Osteocyte (in vitro differentiated cells): ENCODE data around the gene CACNA1A. TPM values are rescaled to one million over a fixed set of nuclear protein-coding genes. Genes with fewer than 3 reads are reported as not detected.
"Not testable (repeated sequence)": the region's sequence is repeated elsewhere in the genome, so short reads cannot be mapped to it uniquely, and the experiment has no call there.

Experiments
- DNase-seq: peaks from one replicate; pipeline ENCODE4 v3.0.0; 2021; ENCODE audit warnings: mixed read lengths; ENCODE audit not compliant: unreplicated experiment; ENCODE audit errors: extremely low spot score
- H3K27ac Mint-ChIP-seq: one replicate; pipeline ENCODE4 v1.8.0; 2021; ENCODE audit warnings: mild to moderate bottlenecking, mixed read lengths; ENCODE audit not compliant: unreplicated experiment
- H3K27me3 Mint-ChIP-seq: one replicate; pipeline ENCODE4 v1.8.0; 2021; ENCODE audit warnings: mixed read lengths; ENCODE audit not compliant: unreplicated experiment
- H3K36me3 Mint-ChIP-seq: one replicate; pipeline ENCODE4 v1.8.0; 2021; ENCODE audit warnings: mixed read lengths; ENCODE audit not compliant: unreplicated experiment
- H3K4me1 Mint-ChIP-seq: one replicate; pipeline ENCODE4 v1.8.0; 2021; ENCODE audit warnings: mixed read lengths; ENCODE audit not compliant: unreplicated experiment
- H3K4me3 Mint-ChIP-seq: one replicate; pipeline ENCODE4 v1.8.0; 2021; ENCODE audit warnings: mild to moderate bottlenecking, moderate library complexity, mixed read lengths; ENCODE audit not compliant: unreplicated experiment
- H3K9me3 Mint-ChIP-seq: one replicate; pipeline ENCODE4 v1.8.0; 2021; ENCODE audit warnings: mixed read lengths; ENCODE audit not compliant: unreplicated experiment
- CTCF ChIP-seq: fragments of 200-600 bp; sonication (generic); IDR thresholded peaks from 2 replicates; pipeline ENCODE4 v1.5.0; 2021; ENCODE audit warnings: antibody characterized with exemption, mild to moderate bottlenecking, moderate library complexity
- total RNA-seq: library from RNA; stranded (reverse); gene quantifications from 2 replicates; pipeline ENCODE4 v1.2.1, GENCODE V29; 2021

Gene CACNA1A
- total RNA-seq, 1 donor from 2014 or later, result 2.3 TPM

- no peaks in the 10 kb centered on the region for H3K36me3 Mint-ChIP-seq
- no peaks in the 10 kb centered on the region for H3K4me1 Mint-ChIP-seq
- no peaks in the 10 kb centered on the region for H3K9me3 Mint-ChIP-seq
- no peak overlapping the region for H3K4me3 Mint-ChIP-seq
- no peak for TF ChIP-seq CTCF
- H3K27ac Mint-ChIP-seq, result no peak overlapping the region
- no peaks in the 10 kb centered on the region for H3K27me3 Mint-ChIP-seq
- DNase-seq, result no peak
These were observed 316.7 kb downstream of the CACNA1A start for GRCh38 chr19:13189600-13189999.

GRCh38 chr19:13187419-13187818, 318.9 kb downstream of the CACNA1A start:
- Mint-ChIP-seq H3K36me3 (no peaks in the 10 kb centered on the region), H3K9me3 (no peaks in the 10 kb centered on the region), H3K4me1 (no peaks in the 10 kb centered on the region), H3K27ac (no peak overlapping the region), H3K27me3 (no peaks in the 10 kb centered on the region), H3K4me3 (no peak overlapping the region)
- TF ChIP-seq CTCF, result no peak
- no peak for DNase-seq

- H3K27ac Mint-ChIP-seq, DNase-seq, H3K4me3 Mint-ChIP-seq, H3K4me1 Mint-ChIP-seq, H3K27me3 Mint-ChIP-seq, H3K36me3 Mint-ChIP-seq, H3K9me3 Mint-ChIP-seq: not testable (repeated sequence)
These were observed 319.6 kb downstream of the CACNA1A start for GRCh38 chr19:13186688-13187087.

GRCh38 chr19:13185763-13186657, 320.3 kb downstream of the CACNA1A start:
- H3K27ac Mint-ChIP-seq, H3K4me1 Mint-ChIP-seq, H3K36me3 Mint-ChIP-seq: not testable (repeated sequence)

GRCh38 chr19:13184926-13185325, 321.4 kb downstream of the CACNA1A start:
- not testable (repeated sequence) for H3K36me3 Mint-ChIP-seq

More at GRCh38 chr19:13185763-13186657, 320.3 kb downstream of the CACNA1A start:
- H3K4me3 Mint-ChIP-seq, DNase-seq, H3K9me3 Mint-ChIP-seq, H3K27me3 Mint-ChIP-seq: not testable (repeated sequence)

GRCh38 chr19:13181747-13182388, 324.4 kb downstream of the CACNA1A start:
- peaks cover 5% of the 10 kb centered on the region for H3K4me1 Mint-ChIP-seq
- no peak for DNase-seq
- TF ChIP-seq CTCF, result no peak
- no peaks in the 10 kb centered on the region for H3K36me3 Mint-ChIP-seq
- peak overlapping the region; percentile 11 for H3K27ac Mint-ChIP-seq
- no peaks in the 10 kb centered on the region for H3K9me3 Mint-ChIP-seq
- no peaks in the 10 kb centered on the region for H3K27me3 Mint-ChIP-seq
- H3K4me3 Mint-ChIP-seq, result no peak overlapping the region

More at GRCh38 chr19:13184926-13185325, 321.4 kb downstream of the CACNA1A start:
- H3K27ac Mint-ChIP-seq, H3K27me3 Mint-ChIP-seq, DNase-seq, H3K4me1 Mint-ChIP-seq, H3K4me3 Mint-ChIP-seq, H3K9me3 Mint-ChIP-seq: not testable (repeated sequence)

GRCh38 chr19:13178291-13178690, 328.0 kb downstream of the CACNA1A start:
- H3K27me3 Mint-ChIP-seq, H3K4me1 Mint-ChIP-seq, DNase-seq, H3K4me3 Mint-ChIP-seq, H3K9me3 Mint-ChIP-seq, H3K36me3 Mint-ChIP-seq, H3K27ac Mint-ChIP-seq: not testable (repeated sequence)

- not testable (repeated sequence) for DNase-seq, H3K9me3 Mint-ChIP-seq, H3K27me3 Mint-ChIP-seq, H3K36me3 Mint-ChIP-seq, H3K27ac Mint-ChIP-seq, H3K4me3 Mint-ChIP-seq
- H3K4me1 Mint-ChIP-seq, result peaks cover 12% of the 10 kb centered on the region
These were observed 328.7 kb downstream of the CACNA1A start for GRCh38 chr19:13177584-13177983.
